ENCODE measurements around the gene CFAP100.

Gene CFAP100

GRCh38 chr3:126349071-126349470 lies 45.6 kb upstream of the CFAP100 start:
- TF ChIP-seq CTCF (conservative IDR thresholded peaks at IDR 0.05; ENCODE audit: low read depth): no peak
- POLR2A ChIA-PET (ENCODE audit: low non-redundant PET): no interaction called here
- no peak overlapping the region for H3K27ac ChIP-seq
- CTCF ChIA-PET: no interaction called here
- DNase-seq (ENCODE audit: low spot score): no peak

GRCh38 chr3:126349611-126350501 lies 44.9 kb upstream of the CFAP100 start:
- no peak overlapping the region for H3K27ac ChIP-seq
- POLR2A ChIA-PET (ENCODE audit: low non-redundant PET): no interaction called here
- TF ChIP-seq CTCF (conservative IDR thresholded peaks at IDR 0.05; ENCODE audit: low read depth): no peak
- CTCF ChIA-PET: no interaction called here
- no peak for DNase-seq (ENCODE audit: low spot score)

GRCh38 chr3:126350502-126351085 lies 44.1 kb upstream of the CFAP100 start:
- H3K27ac ChIP-seq: no peak overlapping the region
- ChIA-PET POLR2A (ENCODE audit: low non-redundant PET) (no interaction called here), CTCF (no interaction called here)
- TF ChIP-seq CTCF (conservative IDR thresholded peaks at IDR 0.05; ENCODE audit: low read depth): no peak
- DNase-seq (ENCODE audit: low spot score): no peak

GRCh38 chr3:126351086-126351770 lies 43.5 kb upstream of the CFAP100 start:
- POLR2A ChIA-PET (ENCODE audit: low non-redundant PET): no interaction called here
- no peak overlapping the region for H3K27ac ChIP-seq
- CTCF ChIA-PET: no interaction called here
- no peak for TF ChIP-seq CTCF (conservative IDR thresholded peaks at IDR 0.05; ENCODE audit: low read depth)
- DNase-seq (ENCODE audit: low spot score): no peak

- no peak overlapping the region for H3K27ac ChIP-seq
- no peak for TF ChIP-seq CTCF (conservative IDR thresholded peaks at IDR 0.05; ENCODE audit: low read depth)
- DNase-seq (ENCODE audit: low spot score): no peak
- ChIA-PET POLR2A (ENCODE audit: low non-redundant PET) (no interaction called here), CTCF (no interaction called here)
Measured at GRCh38 chr3:126351771-126352475, 42.8 kb upstream of the CFAP100 start.

Data from RWPE1 (cell line).